Measurements from ENCODE around the gene MAP3K5. TPM values are rescaled to one million over a fixed set of nuclear protein-coding genes. Genes with fewer than 3 reads are reported as not detected.

Gene MAP3K5
- polyA plus RNA-seq, 1 donor, result 7.4 TPM

GRCh38 chr6:136563386-136564152, 228.7 kb downstream of the MAP3K5 start:
- H3K4me1 ChIP-seq (ENCODE audit: control insufficient read depth, insufficient read depth, low read length), result peaks cover 23% of the 10 kb centered on the region

DNA sequence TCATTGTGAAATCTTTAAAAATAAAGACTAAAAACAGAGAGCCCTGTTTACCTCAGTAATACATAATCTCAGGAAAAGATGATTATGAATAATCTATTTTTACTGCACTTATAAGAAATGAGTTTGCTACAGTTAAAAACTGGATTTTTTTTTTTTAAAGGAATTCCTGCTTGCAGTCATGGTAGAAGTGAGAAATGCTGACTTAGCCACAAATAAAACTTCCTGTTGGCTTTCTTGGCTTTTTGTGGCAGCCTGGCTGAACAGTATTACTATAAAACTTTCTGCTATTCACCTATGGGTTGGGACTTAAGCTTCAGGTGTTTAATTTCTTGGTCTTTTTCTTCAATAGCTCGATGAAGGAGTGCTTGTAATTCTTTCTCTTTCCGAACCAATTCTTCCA, 230.1 kb downstream of the MAP3K5 start:
- DNase-seq, result no peak
- Histone ChIP-seq H3K27ac (ENCODE audit: low read length) (no peak overlapping the region), H3K27me3 (ENCODE audit: control insufficient read depth, insufficient read depth, low read length) (no peaks in the 10 kb centered on the region), H3K9me3 (ENCODE audit: control insufficient read depth, low read depth, low read length) (no peaks in the 10 kb centered on the region), H3K4me1 (ENCODE audit: control insufficient read depth, insufficient read depth, low read length) (peaks cover 16% of the 10 kb centered on the region), H3K4me3 (ENCODE audit: low read length) (no peak overlapping the region), H3K36me3 (ENCODE audit: control insufficient read depth, insufficient read depth, low read length) (no peaks in the 10 kb centered on the region)
- 100% methylated on average over 2 of the region's 2 CpGs for WGBS (ENCODE audit: insufficient coverage, low lambda C conversion rate)

More at GRCh38 chr6:136563386-136564152, 228.7 kb downstream of the MAP3K5 start:
- Histone ChIP-seq H3K4me3 (ENCODE audit: low read length) (no peak overlapping the region), H3K9me3 (ENCODE audit: control insufficient read depth, low read depth, low read length) (no peaks in the 10 kb centered on the region), H3K27me3 (ENCODE audit: control insufficient read depth, insufficient read depth, low read length) (no peaks in the 10 kb centered on the region), H3K27ac (ENCODE audit: low read length) (no peak overlapping the region), H3K36me3 (ENCODE audit: control insufficient read depth, insufficient read depth, low read length) (no peaks in the 10 kb centered on the region)
- 100% methylated on average over 3 of the region's 6 CpGs for WGBS (ENCODE audit: insufficient coverage, low lambda C conversion rate)
- DNase-seq, result no peak

DNA sequence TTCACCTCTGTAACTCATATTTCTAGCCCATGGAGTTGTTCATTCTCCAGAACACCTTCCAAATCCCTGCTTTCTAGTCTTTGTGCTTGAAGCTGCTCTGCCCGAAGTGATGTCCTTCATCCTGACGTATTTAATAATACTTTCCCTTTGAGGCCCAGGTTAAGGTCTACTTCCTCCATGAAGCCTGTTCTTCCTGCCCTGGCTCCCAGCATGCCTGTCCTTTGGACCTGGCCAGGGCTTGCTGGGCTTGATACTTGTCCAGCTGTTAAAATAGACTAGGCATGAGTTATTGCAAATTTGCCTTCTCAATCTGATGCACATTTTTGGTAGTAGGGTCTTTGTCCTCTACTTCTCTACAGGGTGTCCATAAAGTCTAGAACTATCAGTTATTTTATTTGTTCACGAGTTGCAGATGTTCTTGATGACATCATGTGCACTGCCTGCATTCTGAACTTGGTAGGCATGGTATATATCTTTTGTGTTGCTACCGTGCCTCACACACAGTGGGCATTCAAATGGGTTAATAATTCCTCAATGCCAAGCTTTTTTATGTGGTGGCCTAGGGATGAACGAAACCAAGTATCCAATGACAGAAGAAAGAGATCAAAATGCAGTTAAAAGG, 239.0 kb downstream of the MAP3K5 start:
- Histone ChIP-seq H3K4me1 (ENCODE audit: control insufficient read depth, insufficient read depth, low read length) (peaks cover 18% of the 10 kb centered on the region), H3K27me3 (ENCODE audit: control insufficient read depth, insufficient read depth, low read length) (peaks cover 14% of the 10 kb centered on the region), H3K27ac (ENCODE audit: low read length) (no peak overlapping the region), H3K4me3 (ENCODE audit: low read length) (no peak overlapping the region), H3K9me3 (ENCODE audit: control insufficient read depth, low read depth, low read length) (no peaks in the 10 kb centered on the region), H3K36me3 (ENCODE audit: control insufficient read depth, insufficient read depth, low read length) (no peaks in the 10 kb centered on the region)
- WGBS (ENCODE audit: insufficient coverage, low lambda C conversion rate), result 32% methylated on average over 3 of the region's 5 CpGs
- peak; percentile 53 to 81 for DNase-seq

- peak in 1 of 2 donors; percentile 14 for DNase-seq
- Histone ChIP-seq H3K27me3 (ENCODE audit: control insufficient read depth, insufficient read depth, low read length) (peaks cover 14% of the 10 kb centered on the region), H3K9me3 (ENCODE audit: control insufficient read depth, low read depth, low read length) (no peaks in the 10 kb centered on the region), H3K27ac (ENCODE audit: low read length) (no peak overlapping the region), H3K4me3 (ENCODE audit: low read length) (no peak overlapping the region), H3K36me3 (ENCODE audit: control insufficient read depth, insufficient read depth, low read length) (no peaks in the 10 kb centered on the region), H3K4me1 (ENCODE audit: control insufficient read depth, insufficient read depth, low read length) (peaks cover 18% of the 10 kb centered on the region)
- 100% methylated on average over 1 of the region's 4 CpGs for WGBS (ENCODE audit: insufficient coverage, low lambda C conversion rate)
These were observed 240.2 kb downstream of the MAP3K5 start for GRCh38 chr6:136552054-136552453.

DNA sequence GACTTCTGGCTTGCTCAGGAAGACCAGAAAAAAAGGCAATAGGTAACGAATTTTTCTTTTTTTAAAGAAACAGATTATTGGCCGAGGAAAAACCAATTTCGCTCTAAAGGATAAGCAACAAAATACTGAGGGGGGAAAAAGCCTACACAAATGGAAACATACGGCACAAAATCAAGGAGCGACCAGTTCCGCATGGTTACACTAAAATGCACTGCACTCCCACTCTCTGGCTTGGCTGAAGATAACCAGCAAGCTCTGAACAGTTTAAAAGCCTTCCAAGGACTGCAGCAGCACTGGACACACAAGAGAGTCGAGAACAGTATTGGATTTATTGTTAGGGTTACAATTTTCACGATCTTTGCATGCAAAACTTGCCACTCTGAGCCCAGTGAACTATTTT, 241.2 kb downstream of the MAP3K5 start:
- WGBS (ENCODE audit: insufficient coverage, low lambda C conversion rate), result 80% methylated on average over 1 of the region's 8 CpGs
- Histone ChIP-seq H3K36me3 (ENCODE audit: control insufficient read depth, insufficient read depth, low read length) (no peaks in the 10 kb centered on the region), H3K27ac (ENCODE audit: low read length) (peak overlapping the region; percentile 89), H3K4me3 (ENCODE audit: low read length) (peak overlapping the region; percentile 64), H3K4me1 (ENCODE audit: control insufficient read depth, insufficient read depth, low read length) (peaks cover 18% of the 10 kb centered on the region), H3K9me3 (ENCODE audit: control insufficient read depth, low read depth, low read length) (no peaks in the 10 kb centered on the region), H3K27me3 (ENCODE audit: control insufficient read depth, insufficient read depth, low read length) (peaks cover 14% of the 10 kb centered on the region)
- DNase-seq, result no peak

- peaks cover 18% of the 10 kb centered on the region for H3K4me1 ChIP-seq (ENCODE audit: control insufficient read depth, insufficient read depth, low read length)
- peaks cover 14% of the 10 kb centered on the region for H3K27me3 ChIP-seq (ENCODE audit: control insufficient read depth, insufficient read depth, low read length)
- H3K27ac ChIP-seq (ENCODE audit: low read length), result peak within 1 kb of the TSS; percentile 89
- DNase-seq, result peak; percentile 91 to 97
- no peaks in the 10 kb centered on the region for H3K9me3 ChIP-seq (ENCODE audit: control insufficient read depth, low read depth, low read length)
- peak within 1 kb of the TSS; percentile 80 for H3K4me3 ChIP-seq (ENCODE audit: low read length)
- no peaks in the 10 kb centered on the region for H3K36me3 ChIP-seq (ENCODE audit: control insufficient read depth, insufficient read depth, low read length)
- no CpG with 5 or more reads among the region's 79 CpGs for WGBS (ENCODE audit: insufficient coverage, low lambda C conversion rate)
These were observed 241.8 kb downstream of the MAP3K5 start, which contains the start of gene MAP7 for GRCh38 chr6:136550330-136551071. TSS of gene MAP7 (minus strand) at chr6:136550422. CDS start at chr6:136550408, 14 bp downstream.

- no CpG with 5 or more reads among the region's 46 CpGs for WGBS (ENCODE audit: insufficient coverage, low lambda C conversion rate)
- Histone ChIP-seq H3K27me3 (ENCODE audit: control insufficient read depth, insufficient read depth, low read length) (peaks cover 14% of the 10 kb centered on the region), H3K27ac (ENCODE audit: low read length) (peak overlapping the region; percentile 85), H3K36me3 (ENCODE audit: control insufficient read depth, insufficient read depth, low read length) (no peaks in the 10 kb centered on the region), H3K9me3 (ENCODE audit: control insufficient read depth, low read depth, low read length) (no peaks in the 10 kb centered on the region), H3K4me3 (ENCODE audit: low read length) (peak overlapping the region; percentile 80), H3K4me1 (ENCODE audit: control insufficient read depth, insufficient read depth, low read length) (peaks cover 18% of the 10 kb centered on the region)
- DNase-seq, result no peak
These were observed 242.3 kb downstream of the MAP3K5 start for GRCh38 chr6:136550045-136550329.

GRCh38 chr6:136549300-136550044, 242.8 kb downstream of the MAP3K5 start:
- Histone ChIP-seq H3K36me3 (ENCODE audit: control insufficient read depth, insufficient read depth, low read length) (no peaks in the 10 kb centered on the region), H3K27me3 (ENCODE audit: control insufficient read depth, insufficient read depth, low read length) (peaks cover 14% of the 10 kb centered on the region), H3K4me3 (ENCODE audit: low read length) (peak overlapping the region; percentile 80), H3K4me1 (ENCODE audit: control insufficient read depth, insufficient read depth, low read length) (peaks cover 18% of the 10 kb centered on the region), H3K27ac (ENCODE audit: low read length) (peak overlapping the region; percentile 85), H3K9me3 (ENCODE audit: control insufficient read depth, low read depth, low read length) (no peaks in the 10 kb centered on the region)
- peak in 1 of 2 donors; percentile 70 for DNase-seq
- WGBS (ENCODE audit: insufficient coverage, low lambda C conversion rate), result no CpG with 5 or more reads among the region's 42 CpGs

DNA sequence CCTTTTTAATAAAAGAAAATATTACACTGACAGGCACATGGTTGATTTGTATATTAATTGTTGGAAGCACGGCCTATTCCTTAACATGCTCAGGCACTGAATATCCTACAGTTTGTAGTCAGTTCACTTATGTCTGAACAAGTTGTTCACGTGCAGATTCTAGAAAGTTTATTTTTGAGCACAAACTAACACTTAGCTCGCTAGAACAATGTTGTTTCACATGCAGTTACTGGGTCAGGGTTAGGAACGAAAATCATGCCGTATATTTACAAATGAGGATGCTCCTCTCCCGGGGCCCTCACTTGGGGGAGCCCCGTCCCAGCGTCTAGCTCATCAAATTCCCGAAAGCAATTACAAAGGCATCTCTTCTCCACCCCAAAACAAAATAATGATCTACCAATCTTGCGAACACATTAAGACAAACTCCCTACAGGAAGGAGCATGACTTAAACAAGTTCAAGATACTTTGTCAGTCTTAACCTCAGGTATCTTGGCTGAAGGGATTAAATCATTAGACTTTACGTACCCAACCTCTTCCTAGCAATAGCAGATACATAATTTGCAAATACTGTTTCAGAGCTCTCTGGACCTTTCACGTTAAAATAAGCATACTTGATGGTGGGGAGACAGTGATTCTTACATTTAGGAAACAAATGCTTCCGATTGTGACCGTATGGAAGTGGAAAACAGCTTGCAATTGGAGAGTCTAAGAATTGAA, 243.5 kb downstream of the MAP3K5 start:
- peak overlapping the region; percentile 80 for H3K4me3 ChIP-seq (ENCODE audit: low read length)
- H3K27ac ChIP-seq (ENCODE audit: low read length), result peak overlapping the region; percentile 85
- peaks cover 14% of the 10 kb centered on the region for H3K27me3 ChIP-seq (ENCODE audit: control insufficient read depth, insufficient read depth, low read length)
- DNase-seq, result peak in 1 of 2 donors; percentile 41
- no peaks in the 10 kb centered on the region for H3K9me3 ChIP-seq (ENCODE audit: control insufficient read depth, low read depth, low read length)
- 15% methylated on average over 5 of the region's 14 CpGs for WGBS (ENCODE audit: insufficient coverage, low lambda C conversion rate)
- no peaks in the 10 kb centered on the region for H3K36me3 ChIP-seq (ENCODE audit: control insufficient read depth, insufficient read depth, low read length)
- peaks cover 18% of the 10 kb centered on the region for H3K4me1 ChIP-seq (ENCODE audit: control insufficient read depth, insufficient read depth, low read length)
